GM12878 (cell line): ENCODE measurements around the gene ETV4. TPM values are rescaled to one million over a fixed set of nuclear protein-coding genes. Genes with fewer than 3 reads are reported as not detected.
A peak's percentile ranks its signal among the peaks of the same experiment; 100 is the strongest.

ENCODE experiments used
- ATAC-seq: fragments of 200-7000 bp; cut with Tn5 transposase; 3 replicates; pipeline ENCODE4 v1.9.1; 2020; ENCODE audit warnings: mild to moderate bottlenecking, moderate library complexity
- BruUV-seq: library from RNA; stranded (reverse); fragments of 400-500 nt; replicated peaks from 2 replicates; lab custom pipeline; 2021; lab: Mats Ljungman, UMichigan
- CTCF ChIA-PET: fragments of 300-600 bp; sonication (Branson Sonifier 250); formaldehyde crosslinking; extraction: SDS; loops from one replicate; lab custom pipeline; 2021; ENCODE audit warnings: inconsistent platforms; lab: Yijun Ruan, JAX
- POLR2A ChIA-PET: fragments of 350-600 bp; formaldehyde crosslinking; extraction: SDS; loops from one replicate; lab custom pipeline; 2021; ENCODE audit warnings: inconsistent platforms; lab: Charles Lee
- RAD21 ChIA-PET: fragments of 300-600 bp; sonication (Branson Sonifier 250); formaldehyde crosslinking; loops from one replicate; lab custom pipeline; 2023; ENCODE audit warnings: antibody characterized with exemption; ENCODE audit not compliant: unreplicated experiment; lab: Charles Lee
- SMC1A ChIA-PET: fragments of 300-600 bp; sonication (Branson Sonifier 250); formaldehyde crosslinking; loops from one replicate; lab custom pipeline; 2023; ENCODE audit not compliant: unreplicated experiment, uncharacterized antibody; lab: Charles Lee
- DNase-seq: peaks from one replicate; pipeline ENCODE4 v3.0.0-alpha.2; 2011; ENCODE audit warnings: low read depth, low spot score
- FAIRE-seq: peaks from 3 replicates; lab custom pipeline; 2011; peaks lifted over from hg19 to GRCh38; lab: Jason Lieb, UNC
- H2AFZ ChIP-seq: 2 replicates; pipeline ENCODE4 v1.6.0; 2011; ENCODE audit warnings: low read depth, low read length, control low read depth; ENCODE audit not compliant: control insufficient read depth
- H3K27ac ChIP-seq: 2 replicates; pipeline ENCODE4 v1.5.1; 2011; ENCODE audit warnings: control low read depth; ENCODE audit not compliant: control insufficient read depth, insufficient read depth
- H3K27me3 ChIP-seq, 2 experiments: replicated peaks in 1 of 2; 2 replicates each; pipeline versions ENCODE4 v1.6.0 to v1.6.1; 2011; ENCODE audit warnings: low read length in 1 of 2; ENCODE audit not compliant: control insufficient read depth in 2 of 2, insufficient read depth in 2 of 2
- H3K36me3 ChIP-seq, 2 experiments: 2 replicates each; pipeline ENCODE4 v1.5.1; 2011; ENCODE audit warnings: low read length in 1 of 2; ENCODE audit not compliant: control insufficient read depth in 2 of 2, insufficient read depth in 2 of 2
- H3K4me1 ChIP-seq: 2 replicates; pipeline ENCODE4 v1.6.1; 2011; ENCODE audit warnings: mild to moderate bottlenecking, low read length, moderate library complexity, mixed read lengths; ENCODE audit not compliant: control insufficient read depth, insufficient read depth
- H3K4me2 ChIP-seq: 2 replicates; pipeline ENCODE4 v1.6.0; 2011; ENCODE audit warnings: control low read depth; ENCODE audit not compliant: control insufficient read depth, insufficient read depth
- H3K4me3 ChIP-seq: fragments of 200-600 bp; sonication (generic); 2 replicates; pipeline ENCODE4 v1.5.1; 2016
- H3K79me2 ChIP-seq: 2 replicates; pipeline ENCODE4 v1.6.0; 2011; ENCODE audit warnings: low read length; ENCODE audit not compliant: control insufficient read depth, insufficient read depth
- H3K9ac ChIP-seq: 2 replicates; pipeline ENCODE4 v1.8.0; 2011; ENCODE audit warnings: low read length, control low read depth, mixed read lengths; ENCODE audit not compliant: control insufficient read depth, insufficient read depth
- H3K9me3 ChIP-seq: replicated peaks from 3 replicates; pipeline ENCODE4 v1.5.1; 2011; ENCODE audit warnings: mild to moderate bottlenecking, low read length; ENCODE audit not compliant: control insufficient read depth, insufficient read depth
- H4K20me1 ChIP-seq: 2 replicates; pipeline ENCODE4 v1.6.0; 2011; ENCODE audit not compliant: control insufficient read depth, insufficient read depth
- CHD1 ChIP-seq: IDR thresholded peaks from 2 replicates; pipeline ENCODE4 v1.6.1; 2012; ENCODE audit warnings: low read depth, low read length, improper control_type of control experiment
- CUX1 ChIP-seq: IDR thresholded peaks from 2 replicates; pipeline ENCODE4 v1.6.1; 2012; ENCODE audit warnings: improper control_type of control experiment, low read depth, low read length; ENCODE audit not compliant: insufficient replicate concordance
- PAX8 ChIP-seq: fragments of 450-650 bp; IDR thresholded peaks from 2 replicates; pipeline ENCODE4 v1.6.1; 2017; ENCODE audit warnings: mild to moderate bottlenecking, moderate library complexity
- POU2F2 ChIP-seq: IDR thresholded peaks from 3 replicates; pipeline ENCODE4 v1.6.1; 2011; ENCODE audit warnings: low read depth, mild to moderate bottlenecking, low read length, borderline replicate concordance
- WGBS: methylation state at CpG from one replicate; pipeline ENCODE4 v1.1.6; 2016; ENCODE audit warnings: low lambda C conversion rate; ENCODE audit not compliant: insufficient replicate concordance, insufficient coverage; ENCODE audit errors: missing lambda C conversion rate; 5-methylcytosine and 5-hydroxymethylcytosine counted together
- in situ Hi-C: fragments of 300-500 bp; cut with MboI; formaldehyde crosslinking; loops from 9 replicates; pipeline ENCODE4 v1.14.3; 2018; ENCODE audit warnings: mixed read lengths
- intact Hi-C: fragments of 100-400 bp; cut with micrococcal nuclease; formaldehyde crosslinking; loops from one replicate; pipeline ENCODE4 v1.14.2; 2022; ENCODE audit not compliant: unreplicated experiment
- polyA plus RNA-seq, 11 experiments: library from polyadenylated mRNA; depleted of rRNA in 4 of 11; unstranded in 6 of 11; stranded (reverse) in 5 of 11; fragments of >200 nt; fragmentation: Nextera tagmentation in 4 of 11; fragmentation: Illumina TruSeq in 1 of 11; extraction: Ambion mirVana in 4 of 11; extraction: Trizol in 1 of 11; gene quantifications; 1 replicate in 1 of 11; 2 replicates in 10 of 11; pipeline versions ENCODE4 v1.2.1 to v1.2.3, GENCODE V29; 2011 to 2016; ENCODE audit warnings: inconsistent platforms in 2 of 11, missing spikeins in 2 of 11, low read depth in 1 of 11
- total RNA-seq, 4 experiments: library from RNA; depleted of rRNA in 3 of 4; stranded (reverse); fragments of >200 nt in 3 of 4; fragmentation: Illumina TruSeq in 1 of 4; extraction: Trizol in 1 of 4; gene quantifications; 2 replicates each; pipeline versions ENCODE4 v1.2.1 to v1.2.3, GENCODE V29; 2013 to 2021
- TF ChIP-seq, protein P1 (sequence below): fragments of 450-650 bp; IDR thresholded peaks from 2 replicates; pipeline ENCODE4 v1.6.1; 2017; ENCODE audit warnings: mild to moderate bottlenecking, moderate library complexity
- TF ChIP-seq, protein P2 (sequence below): IDR thresholded peaks from 2 replicates; pipeline ENCODE4 v1.6.1; 2011; ENCODE audit warnings: mild to moderate bottlenecking, low read depth, low read length, moderate library complexity; ENCODE audit not compliant: insufficient replicate concordance
- TF ChIP-seq, protein P3 (sequence below): fragments of 450-650 bp; IDR thresholded peaks from 2 replicates; pipeline ENCODE4 v1.6.1; 2017; ENCODE audit warnings: mild to moderate bottlenecking, moderate library complexity

Gene ETV4
- total and polyA plus RNA-seq, 10 of the 15 experiments (the other 5 are each of a cell fraction or from before 2014, with no cell fraction given) = 0.19 to 14.5 (median 1.8) TPM

- ChIA-PET CTCF (interaction anchor here (1.0 to 5.5 kb wide), 7 partner anchors 12 to 156 kb away, joined by 3 to 108 read pairs (median 5); partner anchors contain the start of gene DHX8), SMC1A (interaction anchor here (1.1 to 8.1 kb wide), 9 partner anchors 24 to 157 kb away, joined by 3 to 118 read pairs (median 4); partner anchors contain the start of gene MEOX1), RAD21 (interaction anchor here (0.9 to 2.9 kb wide), 9 partner anchors 31 to 156 kb away, joined by 3 to 47 read pairs (median 4); partner anchors contain the start of gene DHX8), POLR2A (interaction anchor here (1.3 to 1.4 kb wide), 3 partner anchors 9 to 57 kb away, joined by 4 to 5 read pairs (median 4); partner anchors contain the start of gene ETV4)
- in situ Hi-C loops (no loop called here), intact Hi-C loops (loop anchor here (2.0 to 5.0 kb wide), 2 partner anchors 156 to 260 kb away; partner anchors contain the start of gene DUSP3)
- Histone ChIP-seq H3K9ac (peak overlapping the region; percentile 59), H3K27me3 (no peaks in the 10 kb centered on the region), H3K36me3 (peaks cover 18 to 29% of the 10 kb centered on the region in 2 experiments), H3K9me3 (no peaks in the 10 kb centered on the region), H2AFZ (peak overlapping the region; percentile 54), H3K4me2 (peak overlapping the region; percentile 85), H3K79me2 (no peaks in the 10 kb centered on the region), H3K27ac (peak overlapping the region; percentile 91), H4K20me1 (no peaks in the 10 kb centered on the region), H3K4me3 (0 out of 2 replicates have a peak overlapping the region, but pooled peaks have one; percentile 4), H3K4me1 (peaks cover 20% of the 10 kb centered on the region)
- DNase-seq (peak; percentile 61), FAIRE-seq (no peak), ATAC-seq (peak; percentile 74)
- BruUV-seq = no TSS peak
- WGBS = 3% methylated on average over 6 of the region's 6 CpGs
- TF ChIP-seq PAX8 = no peak
- TF ChIP-seq, protein P1, sequence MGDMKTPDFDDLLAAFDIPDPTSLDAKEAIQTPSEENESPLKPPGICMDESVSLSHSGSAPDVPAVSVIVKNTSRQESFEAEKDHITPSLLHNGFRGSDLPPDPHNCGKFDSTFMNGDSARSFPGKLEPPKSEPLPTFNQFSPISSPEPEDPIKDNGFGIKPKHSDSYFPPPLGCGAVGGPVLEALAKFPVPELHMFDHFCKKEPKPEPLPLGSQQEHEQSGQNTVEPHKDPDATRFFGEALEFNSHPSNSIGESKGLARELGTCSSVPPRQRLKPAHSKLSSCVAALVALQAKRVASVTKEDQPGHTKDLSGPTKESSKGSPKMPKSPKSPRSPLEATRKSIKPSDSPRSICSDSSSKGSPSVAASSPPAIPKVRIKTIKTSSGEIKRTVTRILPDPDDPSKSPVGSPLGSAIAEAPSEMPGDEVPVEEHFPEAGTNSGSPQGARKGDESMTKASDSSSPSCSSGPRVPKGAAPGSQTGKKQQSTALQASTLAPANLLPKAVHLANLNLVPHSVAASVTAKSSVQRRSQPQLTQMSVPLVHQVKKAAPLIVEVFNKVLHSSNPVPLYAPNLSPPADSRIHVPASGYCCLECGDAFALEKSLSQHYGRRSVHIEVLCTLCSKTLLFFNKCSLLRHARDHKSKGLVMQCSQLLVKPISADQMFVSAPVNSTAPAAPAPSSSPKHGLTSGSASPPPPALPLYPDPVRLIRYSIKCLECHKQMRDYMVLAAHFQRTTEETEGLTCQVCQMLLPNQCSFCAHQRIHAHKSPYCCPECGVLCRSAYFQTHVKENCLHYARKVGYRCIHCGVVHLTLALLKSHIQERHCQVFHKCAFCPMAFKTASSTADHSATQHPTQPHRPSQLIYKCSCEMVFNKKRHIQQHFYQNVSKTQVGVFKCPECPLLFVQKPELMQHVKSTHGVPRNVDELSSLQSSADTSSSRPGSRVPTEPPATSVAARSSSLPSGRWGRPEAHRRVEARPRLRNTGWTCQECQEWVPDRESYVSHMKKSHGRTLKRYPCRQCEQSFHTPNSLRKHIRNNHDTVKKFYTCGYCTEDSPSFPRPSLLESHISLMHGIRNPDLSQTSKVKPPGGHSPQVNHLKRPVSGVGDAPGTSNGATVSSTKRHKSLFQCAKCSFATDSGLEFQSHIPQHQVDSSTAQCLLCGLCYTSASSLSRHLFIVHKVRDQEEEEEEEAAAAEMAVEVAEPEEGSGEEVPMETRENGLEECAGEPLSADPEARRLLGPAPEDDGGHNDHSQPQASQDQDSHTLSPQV = 0 out of 2 replicates have a peak, but pooled peaks have one; percentile 29
- TF ChIP-seq POU2F2 = no peak
- TF ChIP-seq CUX1 = no peak
- TF ChIP-seq, protein P2, sequence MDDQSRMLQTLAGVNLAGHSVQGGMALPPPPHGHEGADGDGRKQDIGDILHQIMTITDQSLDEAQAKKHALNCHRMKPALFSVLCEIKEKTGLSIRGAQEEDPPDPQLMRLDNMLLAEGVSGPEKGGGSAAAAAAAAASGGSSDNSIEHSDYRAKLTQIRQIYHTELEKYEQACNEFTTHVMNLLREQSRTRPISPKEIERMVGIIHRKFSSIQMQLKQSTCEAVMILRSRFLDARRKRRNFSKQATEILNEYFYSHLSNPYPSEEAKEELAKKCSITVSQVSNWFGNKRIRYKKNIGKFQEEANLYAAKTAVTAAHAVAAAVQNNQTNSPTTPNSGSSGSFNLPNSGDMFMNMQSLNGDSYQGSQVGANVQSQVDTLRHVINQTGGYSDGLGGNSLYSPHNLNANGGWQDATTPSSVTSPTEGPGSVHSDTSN = peak; percentile 87
- no peak for TF ChIP-seq CHD1
- TF ChIP-seq, protein P3, sequence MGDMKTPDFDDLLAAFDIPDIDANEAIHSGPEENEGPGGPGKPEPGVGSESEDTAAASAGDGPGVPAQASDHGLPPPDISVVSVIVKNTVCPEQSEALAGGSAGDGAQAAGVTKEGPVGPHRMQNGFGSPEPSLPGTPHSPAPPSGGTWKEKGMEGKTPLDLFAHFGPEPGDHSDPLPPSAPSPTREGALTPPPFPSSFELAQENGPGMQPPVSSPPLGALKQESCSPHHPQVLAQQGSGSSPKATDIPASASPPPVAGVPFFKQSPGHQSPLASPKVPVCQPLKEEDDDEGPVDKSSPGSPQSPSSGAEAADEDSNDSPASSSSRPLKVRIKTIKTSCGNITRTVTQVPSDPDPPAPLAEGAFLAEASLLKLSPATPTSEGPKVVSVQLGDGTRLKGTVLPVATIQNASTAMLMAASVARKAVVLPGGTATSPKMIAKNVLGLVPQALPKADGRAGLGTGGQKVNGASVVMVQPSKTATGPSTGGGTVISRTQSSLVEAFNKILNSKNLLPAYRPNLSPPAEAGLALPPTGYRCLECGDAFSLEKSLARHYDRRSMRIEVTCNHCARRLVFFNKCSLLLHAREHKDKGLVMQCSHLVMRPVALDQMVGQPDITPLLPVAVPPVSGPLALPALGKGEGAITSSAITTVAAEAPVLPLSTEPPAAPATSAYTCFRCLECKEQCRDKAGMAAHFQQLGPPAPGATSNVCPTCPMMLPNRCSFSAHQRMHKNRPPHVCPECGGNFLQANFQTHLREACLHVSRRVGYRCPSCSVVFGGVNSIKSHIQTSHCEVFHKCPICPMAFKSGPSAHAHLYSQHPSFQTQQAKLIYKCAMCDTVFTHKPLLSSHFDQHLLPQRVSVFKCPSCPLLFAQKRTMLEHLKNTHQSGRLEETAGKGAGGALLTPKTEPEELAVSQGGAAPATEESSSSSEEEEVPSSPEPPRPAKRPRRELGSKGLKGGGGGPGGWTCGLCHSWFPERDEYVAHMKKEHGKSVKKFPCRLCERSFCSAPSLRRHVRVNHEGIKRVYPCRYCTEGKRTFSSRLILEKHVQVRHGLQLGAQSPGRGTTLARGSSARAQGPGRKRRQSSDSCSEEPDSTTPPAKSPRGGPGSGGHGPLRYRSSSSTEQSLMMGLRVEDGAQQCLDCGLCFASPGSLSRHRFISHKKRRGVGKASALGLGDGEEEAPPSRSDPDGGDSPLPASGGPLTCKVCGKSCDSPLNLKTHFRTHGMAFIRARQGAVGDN = peak; percentile 72
These were observed 29.0 kb downstream of the ETV4 start for GRCh38 chr17:43517161-43517560.
